GM12891 (cell line): ENCODE measurements around the gene FAM47E. TPM values are rescaled to one million over a fixed set of nuclear protein-coding genes. Genes with fewer than 3 reads are reported as not detected.
A peak's percentile ranks its signal among the peaks of the same experiment; 100 is the strongest.

Source experiments
- DNase-seq: peaks from one replicate; pipeline ENCODE4 v3.0.0; 2011; ENCODE audit warnings: low spot score; ENCODE audit not compliant: insufficient read length
- FAIRE-seq: peaks from 2 replicates; lab custom pipeline; 2011; peaks lifted over from hg19 to GRCh38; lab: Jason Lieb, UNC
- PAX5 ChIP-seq: IDR thresholded peaks from 2 replicates; pipeline ENCODE4 v1.6.1; 2011; ENCODE audit warnings: low read length, moderate library complexity, mild to moderate bottlenecking; ENCODE audit not compliant: insufficient read depth, severe bottlenecking
- POLR2A ChIP-seq: IDR thresholded peaks from 2 replicates; pipeline ENCODE4 v1.6.1; 2011; ENCODE audit warnings: low read depth, low read length, control low read depth
- POLR2AphosphoS5 ChIP-seq: IDR thresholded peaks from 2 replicates; pipeline ENCODE4 v1.6.1; 2011; ENCODE audit warnings: low read depth, low read length, control low read depth
- POU2F2 ChIP-seq: IDR thresholded peaks from 2 replicates; pipeline ENCODE4 v1.6.1; 2011; ENCODE audit warnings: low read depth, mild to moderate bottlenecking, control low read depth, low read length, moderate library complexity
- SPI1 ChIP-seq: IDR thresholded peaks from 2 replicates; pipeline ENCODE4 v1.6.1; 2011; ENCODE audit warnings: low read depth, low read length, control low read depth
- TAF1 ChIP-seq: IDR thresholded peaks from 2 replicates; pipeline ENCODE4 v1.6.1; 2011; ENCODE audit warnings: low read depth, low read length, control low read depth
- polyA plus RNA-seq: library from polyadenylated mRNA; unstranded; fragments of >200 nt; gene quantifications from one replicate; pipeline ENCODE4 v1.2.1, GENCODE V29; 2012; ENCODE audit warnings: low read depth, missing spikeins, inconsistent platforms; ENCODE audit not compliant: missing spikeins

FAM47E gene, protein sequence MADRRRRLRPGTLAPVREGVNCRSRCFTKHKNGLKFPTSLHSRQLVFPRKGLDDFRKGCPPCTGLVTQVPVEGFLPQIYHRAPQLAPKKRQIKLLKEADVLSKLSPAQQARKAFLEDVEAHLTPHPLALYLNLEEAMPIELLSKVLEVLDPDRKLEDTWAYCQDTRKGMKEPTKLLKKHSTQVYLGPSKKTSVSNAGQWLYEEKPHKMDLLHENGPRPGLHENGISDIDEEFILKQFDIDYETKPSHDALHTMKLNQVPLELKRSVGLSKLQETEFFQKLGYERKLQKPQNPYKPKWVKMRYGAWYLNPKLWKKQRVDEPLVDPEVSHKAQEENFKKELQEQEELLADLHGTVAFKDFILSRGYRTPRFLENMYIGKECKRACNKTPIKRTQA
- not detected for polyA plus RNA-seq

DNA sequence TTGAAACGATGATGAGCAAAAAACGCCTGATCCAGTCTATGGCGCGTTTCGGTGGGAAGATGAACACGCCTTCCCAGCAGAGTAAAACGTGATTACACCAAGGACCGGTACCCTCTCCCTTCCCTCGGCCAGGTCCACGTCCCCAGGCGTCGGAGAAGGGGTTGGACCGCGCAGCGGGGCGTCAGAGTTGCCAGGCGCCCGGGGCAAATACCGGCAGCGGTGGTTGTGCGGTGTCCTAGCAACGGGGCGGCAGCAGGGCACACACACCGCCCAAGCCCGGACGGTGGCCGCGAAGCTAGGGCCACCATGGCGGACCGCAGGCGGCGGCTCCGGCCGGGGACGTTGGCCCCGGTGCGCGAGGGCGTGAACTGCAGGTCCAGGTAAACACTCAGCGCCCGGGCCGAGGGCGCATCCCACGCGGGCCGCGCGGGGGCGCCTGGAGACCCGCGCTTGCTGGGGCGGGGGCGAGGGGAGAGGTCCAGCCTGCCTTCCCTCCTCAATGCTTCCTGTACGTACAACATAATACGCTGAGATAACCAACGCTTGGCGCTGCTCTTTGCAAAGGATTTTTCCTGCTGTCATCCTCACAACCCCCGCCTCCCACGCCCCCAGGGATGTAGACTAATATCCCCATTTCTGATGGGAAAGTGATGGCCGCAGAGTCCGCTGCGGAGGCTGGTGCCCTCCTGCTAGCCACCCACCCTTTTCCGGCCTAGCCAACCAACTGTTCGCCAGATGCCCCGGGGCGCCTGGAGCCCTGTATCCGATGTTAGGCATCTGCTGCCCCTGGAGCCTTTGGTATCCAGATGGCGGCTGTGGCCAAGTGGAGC, at the start of gene FAM47E:
FAM47E (plus strand) TSS at position 281 of the 830 bp plus-strand sequence; CDS start at position 307, 26 bp downstream.
- no peak for TF ChIP-seq POU2F2
- no peak for TF ChIP-seq POLR2A
- TF ChIP-seq TAF1: no peak
- TF ChIP-seq SPI1: no peak
- peak; percentile 24 for DNase-seq
- no peak for FAIRE-seq

GRCh38 chr4:76203541-76203940, 48.0 kb upstream of the FAM47E start:
- TF ChIP-seq TAF1 (no peak), POU2F2 (no peak), POLR2A (no peak), POLR2AphosphoS5 (no peak), PAX5 (no peak), SPI1 (no peak)
- FAIRE-seq: no peak
- no peak for DNase-seq

GRCh38 chr4:76204936-76205335, 46.6 kb upstream of the FAM47E start:
- no peak for DNase-seq

DNA sequence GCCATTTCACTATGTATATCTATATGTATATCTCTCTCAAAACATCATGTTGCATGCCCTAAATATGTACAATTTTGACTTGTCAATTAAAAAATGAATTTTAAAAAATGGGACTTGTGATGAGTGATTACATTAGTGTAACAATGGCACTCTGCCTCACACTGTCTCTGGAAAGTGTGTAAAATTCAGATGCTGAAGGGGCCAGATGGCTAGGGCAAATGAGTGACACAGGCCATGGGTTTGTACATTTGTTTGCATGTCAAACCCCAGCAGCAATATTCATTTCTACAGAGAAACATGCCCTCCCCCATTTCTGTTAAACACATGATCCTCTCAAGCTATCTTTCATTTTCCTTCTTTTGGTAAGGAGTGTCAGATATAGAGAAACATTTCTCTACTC, 46.0 kb upstream of the FAM47E start:
- TF ChIP-seq TAF1 (no peak), POLR2A (no peak)
- DNase-seq (no peak), FAIRE-seq (peak; percentile 9)

More at GRCh38 chr4:76204936-76205335, 46.6 kb upstream of the FAM47E start:
- no peak for FAIRE-seq
- TF ChIP-seq POLR2A (no peak), PAX5 (no peak), TAF1 (no peak), SPI1 (no peak), POU2F2 (no peak), POLR2AphosphoS5 (no peak)

GRCh38 chr4:76206222-76206942, 45.1 kb upstream of the FAM47E start:
- TF ChIP-seq POLR2A: no peak
- no peak for TF ChIP-seq PAX5
- no peak for TF ChIP-seq TAF1
- no peak for TF ChIP-seq POLR2AphosphoS5
- no peak for TF ChIP-seq POU2F2
- TF ChIP-seq SPI1: no peak
- FAIRE-seq (no peak), DNase-seq (no peak)

- no peak for DNase-seq
- TF ChIP-seq POLR2AphosphoS5 (no peak), POLR2A (no peak), TAF1 (no peak), PAX5 (no peak), SPI1 (no peak), POU2F2 (no peak)
- FAIRE-seq: no peak
Observed at GRCh38 chr4:76207549-76207948, 44.0 kb upstream of the FAM47E start.

- no peak for FAIRE-seq
- DNase-seq: no peak
- TF ChIP-seq POU2F2 (no peak), TAF1 (no peak), POLR2A (no peak), PAX5 (no peak), SPI1 (no peak), POLR2AphosphoS5 (no peak)
Observed at GRCh38 chr4:76208005-76208765, 43.3 kb upstream of the FAM47E start.

DNA sequence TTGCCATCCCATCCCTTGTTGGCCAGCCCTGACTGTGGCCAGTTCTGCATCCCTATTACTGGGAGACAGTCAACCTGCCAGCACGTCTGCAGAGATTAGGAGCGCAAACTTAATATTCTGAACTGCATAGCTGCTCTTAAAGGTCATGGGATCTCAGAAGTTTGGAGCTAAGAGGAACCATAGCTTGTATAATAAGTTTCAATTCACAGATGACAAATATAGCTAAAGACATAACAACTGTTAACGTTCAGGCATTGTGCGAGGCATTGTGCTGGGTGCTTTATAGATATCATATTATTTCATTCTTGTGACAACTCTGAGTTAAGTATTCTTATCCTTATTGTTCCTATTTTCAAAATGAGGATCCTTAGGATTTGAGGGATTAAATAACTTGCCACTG, 41.6 kb upstream of the FAM47E start:
- DNase-seq (no peak), FAIRE-seq (no peak)
- no peak for TF ChIP-seq POLR2AphosphoS5

DNA sequence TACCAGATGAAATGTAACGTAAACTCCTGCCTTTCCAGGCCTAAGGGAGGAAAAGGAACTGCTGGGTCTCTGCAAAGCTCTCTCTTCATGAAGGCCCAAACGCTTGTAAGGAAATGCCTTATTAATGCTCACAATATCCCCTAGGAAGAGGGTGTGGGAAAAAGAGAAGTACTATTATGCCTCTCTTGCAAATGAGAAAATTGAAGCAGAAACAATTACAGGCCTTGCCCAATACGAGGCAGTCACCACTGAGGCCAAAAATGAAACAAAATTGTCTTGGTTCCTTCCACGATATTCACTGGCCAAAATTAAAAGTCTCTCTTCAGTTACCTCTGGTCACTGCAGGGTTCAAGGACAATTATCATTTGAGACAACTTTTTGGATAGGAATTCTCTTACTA, 41.1 kb upstream of the FAM47E start:
- FAIRE-seq (no peak), DNase-seq (no peak)
- TF ChIP-seq SPI1: no peak
- no peak for TF ChIP-seq POLR2AphosphoS5
- no peak for TF ChIP-seq TAF1
- no peak for TF ChIP-seq PAX5
- TF ChIP-seq POLR2A: no peak
- TF ChIP-seq POU2F2: no peak
